Fibroblast of peridontal ligament (primary cell): ENCODE results near the gene LPP.
A peak's percentile ranks its signal among the peaks of the same experiment; 100 is the strongest.
"Not testable (repeated sequence)": the region's sequence is repeated elsewhere in the genome, so short reads cannot be mapped to it uniquely, and the experiment has no call there.

Experiments
- DNase-seq: peaks from one replicate; pipeline ENCODE4 v3.0.0-alpha.2; 2010; ENCODE audit errors: extremely low read depth

Gene LPP

GRCh38 chr3:188400494-188401243, 246.7 kb downstream of the LPP start:
- no peak for DNase-seq

- no peak for DNase-seq
Measured at GRCh38 chr3:188401244-188401993, 247.5 kb downstream of the LPP start.

- DNase-seq: no peak
Measured at GRCh38 chr3:188402229-188402628, 248.3 kb downstream of the LPP start.

- DNase-seq: peak; percentile 23
Measured at GRCh38 chr3:188403404-188403803, 249.4 kb downstream of the LPP start.

- DNase-seq: no peak
Measured at GRCh38 chr3:188404124-188404523, 250.2 kb downstream of the LPP start.

GRCh38 chr3:188404701-188405100, 250.7 kb downstream of the LPP start:
- no peak for DNase-seq

GRCh38 chr3:188407158-188407880, 253.4 kb downstream of the LPP start:
- peak; percentile 44 for DNase-seq

GRCh38 chr3:188408831-188409230, 254.9 kb downstream of the LPP start:
- no peak for DNase-seq

- DNase-seq: no peak
Measured at GRCh38 chr3:188411750-188412149, 257.8 kb downstream of the LPP start.

GRCh38 chr3:188415196-188415595, 261.2 kb downstream of the LPP start:
- DNase-seq: peak; percentile 66

- DNase-seq: peak; percentile 50
Measured at GRCh38 chr3:188416041-188416440, 262.1 kb downstream of the LPP start.

- DNase-seq: no peak
Measured at GRCh38 chr3:188417271-188417696, 263.3 kb downstream of the LPP start.

GRCh38 chr3:188417766-188418165, 263.8 kb downstream of the LPP start:
- no peak for DNase-seq

- peak; percentile 98 for DNase-seq
Measured at GRCh38 chr3:188421151-188421821, 267.3 kb downstream of the LPP start.

GRCh38 chr3:188421836-188422540, 268.0 kb downstream of the LPP start:
- DNase-seq: peak; percentile 44

GRCh38 chr3:188427981-188428380, 274.0 kb downstream of the LPP start:
- DNase-seq: not testable (repeated sequence)

- peak; percentile 19 for DNase-seq
Measured at GRCh38 chr3:188431040-188431439, 277.1 kb downstream of the LPP start.

- peak; percentile 71 for DNase-seq
Measured at GRCh38 chr3:188431553-188431952, 277.6 kb downstream of the LPP start.

- peak; percentile 57 for DNase-seq
Measured at GRCh38 chr3:188432802-188433520, 279.0 kb downstream of the LPP start.

- DNase-seq: no peak
Measured at GRCh38 chr3:188433521-188434150, 279.7 kb downstream of the LPP start.
